H1 (cell line): ENCODE measurements around the gene SUMF1. TPM values are rescaled to one million over a fixed set of nuclear protein-coding genes. Genes with fewer than 3 reads are reported as not detected.

Experiments
- CTCF ChIA-PET: fragments of 300-600 bp; sonication (Branson Sonifier 250); formaldehyde crosslinking; loops from one replicate; lab custom pipeline; 2021; ENCODE audit not compliant: partially characterized antibody; lab: Charles Lee
- POLR2A ChIA-PET: fragments of 300-600 bp; sonication (Branson Sonifier 250); formaldehyde crosslinking; loops from one replicate; lab custom pipeline; 2021; ENCODE audit warnings: inconsistent platforms; ENCODE audit not compliant: partially characterized antibody; lab: Charles Lee
- DNase-seq, 2 experiments: peaks; one replicate each; pipeline versions ENCODE4 v3.0.0 to v3.0.0-alpha.2; 2010 to 2022; ENCODE audit warnings: low spot score in 2 of 2, low read depth in 1 of 2, mixed read lengths in 1 of 2
- FAIRE-seq: peaks from 2 replicates; lab custom pipeline; 2011; peaks lifted over from hg19 to GRCh38; lab: Jason Lieb, UNC
- H2AFZ ChIP-seq: 2 replicates; pipeline ENCODE4 v1.8.1; 2012; ENCODE audit warnings: low read length, inconsistent platforms
- H2AK5ac ChIP-seq: 2 replicates; pipeline ENCODE4 v1.6.1; 2013; ENCODE audit warnings: low read depth, low read length
- H2BK120ac ChIP-seq: replicated peaks from 2 replicates; pipeline ENCODE3; 2013; ENCODE audit warnings: low read depth, low read length, inconsistent platforms
- H2BK12ac ChIP-seq: 2 replicates; pipeline ENCODE4 v1.6.1; 2013; ENCODE audit warnings: low read depth, low read length
- H2BK15ac ChIP-seq: 2 replicates; pipeline ENCODE4 v1.6.1; 2013; ENCODE audit warnings: low read length
- H2BK20ac ChIP-seq: 2 replicates; pipeline ENCODE4 v1.6.1; 2013; ENCODE audit warnings: low read length
- H2BK5ac ChIP-seq: 2 replicates; pipeline ENCODE4 v1.6.1; 2013; ENCODE audit warnings: low read depth, low read length
- H3K14ac ChIP-seq: 2 replicates; pipeline ENCODE4 v1.6.1; 2013; ENCODE audit warnings: inconsistent platforms; ENCODE audit not compliant: insufficient read length
- H3K18ac ChIP-seq: 2 replicates; pipeline ENCODE4 v1.6.1; 2013; ENCODE audit warnings: low read length; ENCODE audit errors: extremely low read depth
- H3K23ac ChIP-seq: 2 replicates; pipeline ENCODE4 v1.6.1; 2013; ENCODE audit warnings: inconsistent platforms; ENCODE audit not compliant: insufficient read length
- H3K23me2 ChIP-seq: 2 replicates; pipeline ENCODE4 v1.6.1; 2013; ENCODE audit warnings: low read depth, low read length
- H3K27ac ChIP-seq: 2 replicates; pipeline ENCODE4 v1.6.1; 2011; ENCODE audit warnings: low read depth, low read length, inconsistent platforms
- H3K27me3 ChIP-seq, 4 experiments: replicated peaks in 1 of 4; 1 replicate in 1 of 4; 2 replicates in 3 of 4; pipeline versions ENCODE4 v1.6.1 to v1.8.1; 2011 to 2013; ENCODE audit warnings: low read length in 3 of 4, mild to moderate bottlenecking in 3 of 4, inconsistent platforms in 2 of 4, mixed read lengths in 2 of 4, moderate library complexity in 1 of 4; ENCODE audit not compliant: control insufficient read depth in 3 of 4, insufficient read depth in 3 of 4; ENCODE audit errors: extremely low read depth in 1 of 4
- H3K36me3 ChIP-seq, 4 experiments: 2 replicates each; pipeline versions ENCODE4 v1.6.1 to v1.8.1; 2011 to 2013; ENCODE audit warnings: mild to moderate bottlenecking in 4 of 4, low read length in 3 of 4, moderate library complexity in 2 of 4, control low read depth in 1 of 4, inconsistent platforms in 1 of 4; ENCODE audit not compliant: insufficient read depth in 4 of 4, control insufficient read depth in 2 of 4
- H3K4ac ChIP-seq: replicated peaks from 2 replicates; pipeline ENCODE3; 2013; ENCODE audit warnings: low read length, low read depth, mixed read lengths, inconsistent platforms; ENCODE audit not compliant: insufficient read length
- H3K4me1 ChIP-seq, 4 experiments: replicated peaks in 1 of 4; 1 replicate in 1 of 4; 2 replicates in 3 of 4; pipeline versions ENCODE4 v1.6.1 to v1.8.1; 2011 to 2013; ENCODE audit warnings: low read length in 3 of 4, inconsistent platforms in 2 of 4, mixed read lengths in 1 of 4; ENCODE audit not compliant: insufficient read depth in 4 of 4, control insufficient read depth in 3 of 4
- H3K4me2 ChIP-seq, 2 experiments: 2 replicates each; pipeline versions ENCODE4 v1.6.1 to v1.8.1; 2011 to 2013; ENCODE audit warnings: low read depth in 2 of 2, low read length in 2 of 2, control low read depth in 1 of 2, inconsistent platforms in 1 of 2, mild to moderate bottlenecking in 1 of 2; ENCODE audit not compliant: insufficient read depth in 1 of 2
- H3K4me3 ChIP-seq, 4 experiments: fragments of 200-600, 300-600 bp in 1 of 4; sonication (generic), shearing (Covaris generic), sonication (Bioruptor Twin) in 1 of 4; 2 replicates each; pipeline versions ENCODE4 v1.5.1 to v1.8.1; 2011 to 2016; ENCODE audit warnings: low read length in 4 of 4, low read depth in 3 of 4, control low read depth in 2 of 4, inconsistent platforms in 2 of 4, mild to moderate bottlenecking in 2 of 4, mixed read lengths in 1 of 4, moderate library complexity in 1 of 4; ENCODE audit not compliant: insufficient read depth in 2 of 4; ENCODE audit errors: extremely low read depth in 1 of 4
- H3K56ac ChIP-seq: replicated peaks from 2 replicates; pipeline ENCODE3; 2013; ENCODE audit warnings: low read depth, mild to moderate bottlenecking, mixed read lengths, low read length, inconsistent platforms; ENCODE audit not compliant: insufficient read length
- H3K79me1 ChIP-seq: 2 replicates; pipeline ENCODE4 v1.6.1; 2013; ENCODE audit warnings: low read depth, low read length, control low read depth
- H3K79me2 ChIP-seq, 2 experiments: 2 replicates each; pipeline versions ENCODE4 v1.6.1 to v1.8.1; 2012 to 2013; ENCODE audit warnings: low read length in 2 of 2, mild to moderate bottlenecking in 2 of 2, inconsistent platforms in 1 of 2; ENCODE audit not compliant: insufficient read depth in 2 of 2, control insufficient read depth in 1 of 2
- H3K9ac ChIP-seq, 4 experiments: replicated peaks in 1 of 4; 1 replicate in 1 of 4; 2 replicates in 3 of 4; pipeline versions ENCODE4 v1.6.1 to v1.8.1; 2011 to 2013; ENCODE audit warnings: low read depth in 3 of 4, low read length in 3 of 4, control low read depth in 2 of 4, mild to moderate bottlenecking in 2 of 4, moderate library complexity in 2 of 4, inconsistent platforms in 1 of 4; ENCODE audit errors: extremely low read depth in 1 of 4
- H3K9me3 ChIP-seq, 2 experiments: 2 replicates each; pipeline versions ENCODE4 v1.6.1 to v1.8.1; 2012 to 2013; ENCODE audit warnings: mild to moderate bottlenecking in 2 of 2, moderate library complexity in 2 of 2, control low read depth in 1 of 2, inconsistent platforms in 1 of 2, low read depth in 1 of 2, low read length in 1 of 2, mixed read lengths in 1 of 2; ENCODE audit not compliant: insufficient read depth in 2 of 2
- H4K20me1 ChIP-seq, 2 experiments: replicated peaks in 1 of 2; 2 replicates each; pipeline versions ENCODE3 to v1.8.1; 2011 to 2013; ENCODE audit warnings: inconsistent platforms in 2 of 2, low read length in 2 of 2, mild to moderate bottlenecking in 1 of 2; ENCODE audit not compliant: insufficient read depth in 2 of 2, control insufficient read depth in 1 of 2
- H4K5ac ChIP-seq: 2 replicates; pipeline ENCODE4 v1.6.1; 2013; ENCODE audit warnings: low read length, low read depth, mixed read lengths, inconsistent platforms; ENCODE audit not compliant: insufficient read length
- H4K8ac ChIP-seq: 2 replicates; pipeline ENCODE4 v1.8.0; 2013; ENCODE audit warnings: mild to moderate bottlenecking, moderate library complexity, low read length, inconsistent platforms; ENCODE audit not compliant: insufficient read depth; ENCODE audit errors: extremely low read depth
- H4K91ac ChIP-seq: replicated peaks from 2 replicates; pipeline ENCODE3; 2013; ENCODE audit warnings: low read length, mixed read lengths, inconsistent platforms; ENCODE audit not compliant: insufficient read length
- CREB1 ChIP-seq: IDR thresholded peaks from 2 replicates; pipeline ENCODE4 v1.6.1; 2012; ENCODE audit warnings: inconsistent platforms
- NANOG ChIP-seq: IDR thresholded peaks from 2 replicates; pipeline ENCODE4 v1.6.1; 2011; ENCODE audit warnings: low read length, low read depth, mild to moderate bottlenecking, inconsistent platforms; ENCODE audit not compliant: insufficient read depth, poor library complexity, severe bottlenecking
- PHF8 ChIP-seq: fragments of 200-600 bp; sonication (generic); conservative IDR thresholded peaks from 2 replicates; pipeline ENCODE4 v1.7.1; 2012; ENCODE audit warnings: low read depth, mild to moderate bottlenecking, inconsistent platforms, low read length, moderate library complexity
- WGBS, 2 experiments: shearing (Covaris generic) in 1 of 2; methylation state at CpG; one replicate each; pipeline versions ENCODE4 v1.1.6 to v1.1.7; 2013 to 2015; ENCODE audit warnings: low lambda C conversion rate in 2 of 2, mixed read lengths in 2 of 2, inconsistent platforms in 1 of 2, low coverage in 1 of 2, missing lambda C conversion rate in 1 of 2; ENCODE audit not compliant: insufficient replicate concordance in 2 of 2, insufficient coverage in 1 of 2, insufficient read length in 1 of 2; ENCODE audit errors: extremely low coverage in 1 of 2, missing lambda C conversion rate in 1 of 2; 5-methylcytosine and 5-hydroxymethylcytosine counted together
- polyA plus RNA-seq, 7 experiments: library from polyadenylated mRNA; depleted of rRNA in 3 of 7; stranded (reverse) in 5 of 7; unstranded in 2 of 7; fragments of >200 nt in 5 of 7; fragments of 200-250 nt in 2 of 7; gene quantifications; 1 replicate in 5 of 7; 2 replicates in 1 of 7; 4 replicates in 1 of 7; pipeline versions ENCODE4 v1.2.1 to v1.2.3, GENCODE V29; 2011 to 2013; ENCODE audit warnings: missing spikeins in 2 of 7, mixed read lengths in 2 of 7
- total RNA-seq: library from RNA; stranded (reverse); fragmentation: NEBNext Ultra II Directional; extraction: Animal tissue kit (Norgen Biotek cat#: 25700); gene quantifications from 2 replicates; pipeline ENCODE4 v1.2.1, GENCODE V29; 2021

SUMF1 gene
- total and polyA plus RNA-seq, 2 of the 8 experiments (the other 6 are each of a cell fraction or from before 2014, with no cell fraction given) = 12.5 to 15.0 TPM

DNA sequence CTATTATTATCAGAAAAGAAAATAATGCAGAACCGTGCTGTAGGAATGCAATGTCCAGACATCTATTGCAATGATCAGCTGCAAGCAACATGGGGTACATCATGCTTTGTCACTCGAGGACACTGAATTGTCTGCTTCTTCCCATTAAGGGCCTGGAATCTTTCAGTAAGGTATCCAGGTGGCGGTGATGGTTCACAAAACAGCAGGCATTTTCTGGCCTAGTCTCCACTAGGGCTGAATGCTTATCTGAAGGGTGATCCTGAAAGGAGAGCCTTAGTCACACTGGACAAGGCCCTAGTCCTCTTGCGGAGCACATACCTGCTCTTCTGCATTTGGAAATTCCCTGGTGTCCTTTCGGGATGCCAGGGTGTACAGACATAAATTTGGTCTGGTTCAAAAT lies 47.3 kb upstream of the SUMF1 start:
- no peaks in the 10 kb centered on the region for H3K36me3 ChIP-seq
- no peak overlapping the region; the same call in 1 of the 2 replicates for H2BK12ac ChIP-seq
- no peak overlapping the region for H2AFZ ChIP-seq
- H4K91ac ChIP-seq = no peak overlapping the region
- no peak overlapping the region for H2BK15ac ChIP-seq
- H3K79me2 ChIP-seq = no peaks in the 10 kb centered on the region
- H3K4ac ChIP-seq = no peak overlapping the region
- WGBS, 2 experiments = 85% methylated on average over 5 of the region's 5 CpGs; no CpG with 5 or more reads in 1 of the 2 experiments
- CTCF ChIA-PET = interaction anchor here (1.3 to 1.7 kb wide), 3 partner anchors 120 to 163 kb away, joined by 4 to 8 read pairs (median 5); no protein-coding TSS in a partner anchor
- H3K4me2 ChIP-seq = no peak overlapping the region
- DNase-seq (no peak), FAIRE-seq (no peak)
- no peak overlapping the region for H4K8ac ChIP-seq
- H2BK5ac ChIP-seq = peak overlapping the region; percentile 19; the same call in 1 of the 2 replicates
- H3K23me2 ChIP-seq = no peaks in the 10 kb centered on the region
- H2BK20ac ChIP-seq = no peak overlapping the region
- H3K9me3 ChIP-seq = no peaks in the 10 kb centered on the region
- H2BK120ac ChIP-seq = no peak overlapping the region
- H2AK5ac ChIP-seq = no peak overlapping the region
- no peak overlapping the region for H4K5ac ChIP-seq
- no peak overlapping the region for H3K56ac ChIP-seq
- POLR2A ChIA-PET = interaction anchor here (2.4 kb wide), 1 partner anchor 21 kb away, joined by 15 read pairs; the partner anchor contains the start of gene ITPR1
- TF ChIP-seq NANOG (no peak), CREB1 (no peak), PHF8 (no peak)
- peaks cover 5 to 17% (median 11%) of the 10 kb centered on the region in 4 experiments; a peak in 5 of 7 replicates for H3K4me1 ChIP-seq
- H3K18ac ChIP-seq = no peak overlapping the region
- H3K23ac ChIP-seq = no peak overlapping the region
- no peaks in the 10 kb centered on the region for H3K79me1 ChIP-seq
- H4K20me1 ChIP-seq = no peaks in the 10 kb centered on the region
- H3K27me3 ChIP-seq = no peaks in the 10 kb centered on the region; a peak in 2 of 7 replicates
- H3K14ac ChIP-seq = no peak overlapping the region
- H3K9ac ChIP-seq = no peak overlapping the region
- no peak overlapping the region for H3K4me3 ChIP-seq
- H3K27ac ChIP-seq = no peak overlapping the region
